ENCODE data around the gene PPP1R27. TPM values are rescaled to one million over a fixed set of nuclear protein-coding genes. Genes with fewer than 3 reads are reported as not detected.
A peak's percentile ranks its signal among the peaks of the same experiment; 100 is the strongest.

The PPP1R27 gene
- total and polyA plus RNA-seq, 2 donors (not counting 3 experiments of a cell fraction or from before 2014, with no cell fraction given) = not detected

GRCh38 chr17:81867991-81868673 lies 33.3 kb upstream of the PPP1R27 start:
- no peak overlapping the region for H3K4me3 ChIP-seq (replicated peaks in 1 of 3; ENCODE audit: insufficient read depth in 1 of 3, low read depth in 1 of 3, low read length in 3 of 3)
- no peak for TF ChIP-seq MYC (IDR thresholded peaks at IDR 0.05; ENCODE audit: low read depth, low read length)
- TF ChIP-seq GATA2 (IDR thresholded peaks at IDR 0.05; ENCODE audit: insufficient read depth, insufficient read length, low read depth, low read length) = no peak
- peak; percentile 3 for TF ChIP-seq POLR2A (IDR thresholded peaks at IDR 0.05; ENCODE audit: low read depth, low read length)
- ChIA-PET POLR2A (no interaction called here), CTCF (interaction anchor here (1.6 to 3.0 kb wide), 2 partner anchors 29 to 154 kb away, joined by 4 to 16 read pairs; partner anchors contain the start of genes CENPX and LRRC45)
- peaks cover 17% of the 10 kb centered on the region for H3K4me1 ChIP-seq (ENCODE audit: control insufficient read depth, extremely low read depth, insufficient read depth, low read length)
- no peaks in the 10 kb centered on the region for H3K27me3 ChIP-seq (ENCODE audit: control insufficient read depth in 2 of 2, insufficient read depth in 2 of 2, low read length in 2 of 2)
- H3K9ac ChIP-seq (replicated peaks; ENCODE audit: extremely low read depth, insufficient read depth, low read length) = no peak overlapping the region
- H3K27ac ChIP-seq (ENCODE audit: insufficient read depth, low read depth, low read length) = no peak overlapping the region
- intact Hi-C loops (cut with micrococcal nuclease) = no loop called here
- DNase-seq (ENCODE audit: low read depth, low spot score) (no peak), FAIRE-seq (no peak)
- peaks cover 6 to 19% of the 10 kb centered on the region in 2 experiments for H3K36me3 ChIP-seq (ENCODE audit: control insufficient read depth in 2 of 2, extremely low read depth in 1 of 2, insufficient read depth in 2 of 2, low read length in 2 of 2)
- H2AFZ ChIP-seq (ENCODE audit: low read depth, low read length) = no peak overlapping the region
- H3K9me3 ChIP-seq (replicated peaks; ENCODE audit: control insufficient read depth, insufficient read depth, low read length) = no peaks in the 10 kb centered on the region
- no peaks in the 10 kb centered on the region for H4K20me1 ChIP-seq (replicated peaks; ENCODE audit: control insufficient read depth, extremely low read depth, insufficient read depth, low read length)
- no peak overlapping the region for H3K4me2 ChIP-seq (ENCODE audit: insufficient read depth, low read length)
- BruUV-seq (replicated peaks) = TSS peak; percentile 36
- H3K79me2 ChIP-seq (ENCODE audit: control insufficient read depth, insufficient read depth, low read length) = peaks cover 25% of the 10 kb centered on the region
- H3K9me1 ChIP-seq (replicated peaks; ENCODE audit: control insufficient read depth, extremely low read depth, insufficient read depth, low read length) = no peaks in the 10 kb centered on the region
- dilution Hi-C loops (cut with MboI; ENCODE audit: extremely low pct_ligation_motif_present, low sequenced_read_pairs) = no loop called here

- CTCF ChIA-PET = no interaction called here
- no peaks in the 10 kb centered on the region for H4K20me1 ChIP-seq (replicated peaks; ENCODE audit: control insufficient read depth, extremely low read depth, insufficient read depth, low read length)
- POLR2A ChIA-PET = no interaction called here
These were observed 32.5 kb upstream of the PPP1R27 start for GRCh38 chr17:81867170-81867990.

More at GRCh38 chr17:81867170-81867990, 32.5 kb upstream of the PPP1R27 start:
- Histone ChIP-seq H3K9ac (replicated peaks; ENCODE audit: extremely low read depth, insufficient read depth, low read length) (no peak overlapping the region), H3K4me1 (ENCODE audit: control insufficient read depth, extremely low read depth, insufficient read depth, low read length) (peaks cover 17% of the 10 kb centered on the region), H3K9me1 (replicated peaks; ENCODE audit: control insufficient read depth, extremely low read depth, insufficient read depth, low read length) (no peaks in the 10 kb centered on the region), H3K27ac (ENCODE audit: insufficient read depth, low read depth, low read length) (no peak overlapping the region), H3K9me3 (replicated peaks; ENCODE audit: control insufficient read depth, insufficient read depth, low read length) (no peaks in the 10 kb centered on the region), H3K27me3 (ENCODE audit: control insufficient read depth in 2 of 2, insufficient read depth in 2 of 2, low read length in 2 of 2) (no peaks in the 10 kb centered on the region), H3K4me3 (replicated peaks in 1 of 3; ENCODE audit: insufficient read depth in 1 of 3, low read depth in 1 of 3, low read length in 3 of 3) (no peak overlapping the region), H3K4me2 (ENCODE audit: insufficient read depth, low read length) (no peak overlapping the region), H2AFZ (ENCODE audit: low read depth, low read length) (no peak overlapping the region), H3K36me3 (ENCODE audit: control insufficient read depth in 2 of 2, extremely low read depth in 1 of 2, insufficient read depth in 2 of 2, low read length in 2 of 2) (peaks cover 6 to 19% of the 10 kb centered on the region in 2 experiments), H3K79me2 (ENCODE audit: control insufficient read depth, insufficient read depth, low read length) (peaks cover 27% of the 10 kb centered on the region)
- FAIRE-seq (no peak), DNase-seq (ENCODE audit: low read depth, low spot score) (no peak)
- dilution Hi-C loops (cut with MboI; ENCODE audit: extremely low pct_ligation_motif_present, low sequenced_read_pairs) (no loop called here), intact Hi-C loops (cut with micrococcal nuclease) (no loop called here)
- BruUV-seq (replicated peaks) = no TSS peak
- no peak for TF ChIP-seq EZH2 (IDR thresholded peaks at IDR 0.05; ENCODE audit: borderline replicate concordance, low read depth, low read length, severe bottlenecking)
- no peak for TF ChIP-seq MAX (IDR thresholded peaks at IDR 0.05; ENCODE audit: insufficient read depth, insufficient read length)
- peak; percentile 27 for TF ChIP-seq POLR2A (IDR thresholded peaks at IDR 0.05; ENCODE audit: low read depth, low read length)
- no peak for TF ChIP-seq CTCF (IDR thresholded peaks at IDR 0.05; ENCODE audit: extremely low read depth in 1 of 2, insufficient read depth in 1 of 2, low read depth in 1 of 2, low read length in 2 of 2)
- no peak for TF ChIP-seq MYC (IDR thresholded peaks at IDR 0.05; ENCODE audit: low read depth, low read length)
- no peak for TF ChIP-seq GATA2 (IDR thresholded peaks at IDR 0.05; ENCODE audit: insufficient read depth, insufficient read length, low read depth, low read length)

All from endothelial cell of umbilical vein (primary cell).